ENCODE measurements around the gene SYT15. TPM values are rescaled to one million over a fixed set of nuclear protein-coding genes. Genes with fewer than 3 reads are reported as not detected.

SYT15 gene
- total RNA-seq, 1 experiment from 2014 or later: 0.59 TPM

DNA sequence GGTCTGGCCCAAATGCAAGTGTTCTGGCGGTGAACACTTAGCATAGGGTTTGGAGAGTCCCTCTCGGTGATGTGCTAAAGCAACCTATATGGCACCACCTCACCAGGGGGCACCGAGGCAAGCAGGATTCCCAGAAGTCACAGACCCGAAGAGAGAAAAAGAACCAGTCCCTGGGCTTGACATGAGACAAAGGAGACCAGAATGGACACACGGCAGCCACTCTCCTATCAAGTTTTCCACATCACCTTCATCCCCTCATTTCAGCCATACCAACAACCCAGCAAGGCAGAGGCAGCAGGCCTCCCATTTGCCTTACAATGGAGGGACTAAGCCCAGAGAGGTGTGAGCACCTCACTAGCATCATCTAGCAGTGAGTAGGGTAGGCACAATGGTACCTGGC is 42.1 kb upstream of the SYT15 start:
- 0 out of 7 replicates have a peak overlapping the region, but pooled peaks of 1 of the 3 experiments have one; percentile 10 for H3K27ac Mint-ChIP-seq
- Histone ChIP-seq H2BK20ac (ENCODE audit: low read depth, low read length, poor library complexity, severe bottlenecking) (no peak overlapping the region), H2BK5ac (ENCODE audit: insufficient read length, low read length) (no peak overlapping the region), H3K27ac (ENCODE audit: insufficient read length, low read depth, low read length) (no peak overlapping the region), H3K9me3 (ENCODE audit: control insufficient read depth, low read depth, low read length) (no peaks in the 10 kb centered on the region), H4K91ac (ENCODE audit: insufficient read length, low read depth, low read length) (no peak overlapping the region), H3K4ac (ENCODE audit: low read depth, low read length) (no peak overlapping the region), H3K4me2 (ENCODE audit: insufficient read depth, insufficient read length, low read length) (no peak overlapping the region), H2AFZ (ENCODE audit: low read length) (no peak overlapping the region), H4K20me1 (ENCODE audit: control insufficient read depth, insufficient read depth, insufficient read length) (no peaks in the 10 kb centered on the region), H3K23ac (ENCODE audit: insufficient read length, low read depth, low read length) (no peak overlapping the region), H3K18ac (ENCODE audit: insufficient read length, low read depth, low read length) (no peak overlapping the region), H3K14ac (ENCODE audit: insufficient read depth, low read length) (peak overlapping the region; percentile 79; the same call in 1 of the 2 replicates), H3K79me1 (ENCODE audit: insufficient read depth, low read depth, low read length, poor library complexity, severe bottlenecking) (no peaks in the 10 kb centered on the region), H3K9ac (ENCODE audit: extremely low read depth, insufficient read length, low read length) (no peak overlapping the region), H4K8ac (replicated peaks; ENCODE audit: insufficient read length, low read depth, low read length) (no peak overlapping the region), H2BK120ac (ENCODE audit: low read depth, low read length, poor library complexity, severe bottlenecking) (no peak overlapping the region), H3K23me2 (ENCODE audit: insufficient read length, low read depth, low read length, poor library complexity, severe bottlenecking) (peaks cover 3% of the 10 kb centered on the region), H2BK12ac (ENCODE audit: insufficient read length, low read depth, low read length) (no peak overlapping the region), H3K4me1 (ENCODE audit: insufficient read depth, low read length) (peaks cover 4% of the 10 kb centered on the region; the same call in 1 of the 2 replicates), H3K56ac (ENCODE audit: insufficient read length, low read depth, low read length) (no peak overlapping the region), H3T11ph (ENCODE audit: low read length) (no peak overlapping the region), H2BK15ac (ENCODE audit: low read depth, low read length) (no peak overlapping the region), H4K5ac (ENCODE audit: insufficient read length, low read depth, low read length) (no peak overlapping the region), H3K27me3 (ENCODE audit: insufficient read depth, low read length) (no peaks in the 10 kb centered on the region; the same call in 1 of the 2 replicates), H2AK5ac (ENCODE audit: insufficient read length, low read length) (no peak overlapping the region), H3K79me2 (ENCODE audit: insufficient read depth, low read length) (no peaks in the 10 kb centered on the region)
- TF ChIP-seq, protein P1, sequence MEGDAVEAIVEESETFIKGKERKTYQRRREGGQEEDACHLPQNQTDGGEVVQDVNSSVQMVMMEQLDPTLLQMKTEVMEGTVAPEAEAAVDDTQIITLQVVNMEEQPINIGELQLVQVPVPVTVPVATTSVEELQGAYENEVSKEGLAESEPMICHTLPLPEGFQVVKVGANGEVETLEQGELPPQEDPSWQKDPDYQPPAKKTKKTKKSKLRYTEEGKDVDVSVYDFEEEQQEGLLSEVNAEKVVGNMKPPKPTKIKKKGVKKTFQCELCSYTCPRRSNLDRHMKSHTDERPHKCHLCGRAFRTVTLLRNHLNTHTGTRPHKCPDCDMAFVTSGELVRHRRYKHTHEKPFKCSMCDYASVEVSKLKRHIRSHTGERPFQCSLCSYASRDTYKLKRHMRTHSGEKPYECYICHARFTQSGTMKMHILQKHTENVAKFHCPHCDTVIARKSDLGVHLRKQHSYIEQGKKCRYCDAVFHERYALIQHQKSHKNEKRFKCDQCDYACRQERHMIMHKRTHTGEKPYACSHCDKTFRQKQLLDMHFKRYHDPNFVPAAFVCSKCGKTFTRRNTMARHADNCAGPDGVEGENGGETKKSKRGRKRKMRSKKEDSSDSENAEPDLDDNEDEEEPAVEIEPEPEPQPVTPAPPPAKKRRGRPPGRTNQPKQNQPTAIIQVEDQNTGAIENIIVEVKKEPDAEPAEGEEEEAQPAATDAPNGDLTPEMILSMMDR (conservative IDR thresholded peaks at IDR 0.05): no peak
- H3K36me3 Mint-ChIP-seq (ENCODE audit: insufficient read depth in 1 of 3, low read depth in 3 of 3): no peaks in the 10 kb centered on the region
- peaks cover 22% of the 10 kb centered on the region for H3K27me3 Mint-ChIP-seq (ENCODE audit: low read depth)
- no CpG with 5 or more reads among the region's 5 CpGs for WGBS (ENCODE audit: extremely low coverage, insufficient read length, low lambda C conversion rate)
- no peaks in the 10 kb centered on the region for H3K9me3 Mint-ChIP-seq
- DNase-seq: no peak
- no peak overlapping the region for H3K4me3 Mint-ChIP-seq
- H3K4me1 Mint-ChIP-seq: peaks cover 17 to 25% of the 10 kb centered on the region in 2 experiments
